NCI-H1105 treated with DMSO at 0.1 percent for 48 hours (cell line): ENCODE measurements around the gene UGCG.
A peak's percentile ranks its signal among the peaks of the same experiment; 100 is the strongest.
"Not testable (repeated sequence)": the region's sequence is repeated elsewhere in the genome, so short reads cannot be mapped to it uniquely, and the experiment has no call there.

ENCODE experiments used
- DNase-seq: peaks from one replicate; lab custom pipeline; 2025; lab: John Stamatoyannopoulos, UW

Gene UGCG

DNA sequence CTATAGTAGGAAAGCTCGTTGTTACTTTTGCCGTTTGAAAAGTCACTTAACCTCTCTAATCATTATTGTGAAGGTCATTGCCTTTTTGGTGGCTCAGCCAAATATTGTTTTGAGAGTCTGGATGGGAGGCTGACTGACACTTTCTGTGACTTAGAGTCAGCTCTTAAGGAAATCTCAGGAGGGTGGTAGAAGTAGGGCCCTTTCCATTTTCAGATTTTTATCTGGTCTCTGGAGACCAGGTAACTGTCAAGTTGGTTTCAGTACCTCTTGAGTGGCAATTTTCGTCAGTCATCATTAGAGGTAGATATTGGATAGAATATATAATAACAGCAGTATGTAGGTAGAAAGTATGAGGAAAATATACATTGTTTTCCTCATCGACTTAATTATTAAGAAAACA, 23.3 kb downstream of the UGCG start:
- DNase-seq, result no peak

DNA sequence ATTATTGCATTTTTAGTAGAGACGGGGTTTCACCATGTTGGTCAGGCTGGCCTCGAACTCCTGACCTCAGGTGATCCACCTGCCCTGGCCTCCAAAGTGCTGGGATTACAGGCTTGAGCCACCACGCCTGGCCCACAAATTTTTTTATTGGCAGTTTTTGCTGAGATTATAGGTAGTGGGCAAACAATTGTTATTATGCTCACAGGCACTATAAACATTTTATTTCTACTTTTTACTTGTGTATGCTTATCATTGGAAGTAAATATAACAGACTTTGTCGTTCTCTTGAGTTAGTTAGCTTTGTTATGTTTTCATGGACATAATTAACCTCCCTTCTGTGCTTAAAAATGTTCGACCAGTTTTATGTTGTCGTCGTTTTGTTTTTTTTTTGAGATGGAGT, 23.9 kb downstream of the UGCG start:
- DNase-seq, result no peak

DNA sequence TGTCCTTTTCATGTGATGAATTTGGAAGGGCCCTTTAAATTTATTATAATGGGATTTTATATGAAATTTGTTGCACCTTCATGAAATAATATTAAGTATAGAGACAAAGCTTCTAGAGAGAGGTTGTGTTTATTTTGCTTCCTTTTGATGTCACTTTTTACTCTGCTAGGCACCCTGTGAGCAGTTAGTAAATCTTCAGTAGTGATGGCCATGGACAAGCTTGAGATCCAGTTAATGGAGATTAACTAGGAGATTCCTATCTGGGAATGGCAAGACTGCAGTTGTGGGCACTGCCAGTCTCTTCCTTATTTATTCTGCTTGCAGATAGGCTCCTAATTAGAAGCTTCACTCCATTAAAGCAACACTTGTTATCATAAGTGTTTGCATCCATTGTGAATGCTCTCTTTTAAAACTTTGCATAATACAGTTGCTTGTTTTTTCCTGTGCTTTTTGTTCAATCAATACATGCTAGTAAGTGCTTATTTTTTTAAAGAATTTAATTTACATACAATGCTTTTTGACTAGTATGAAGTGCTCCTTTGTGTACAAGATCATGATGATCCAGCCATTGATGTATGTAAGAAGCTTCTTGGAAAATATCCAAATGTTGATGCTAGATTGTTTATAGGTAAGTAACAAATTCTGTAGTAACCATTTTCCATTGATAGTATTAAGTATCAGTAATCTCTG, 25.9 kb downstream of the UGCG start:
- peak; percentile 74 for DNase-seq

DNA sequence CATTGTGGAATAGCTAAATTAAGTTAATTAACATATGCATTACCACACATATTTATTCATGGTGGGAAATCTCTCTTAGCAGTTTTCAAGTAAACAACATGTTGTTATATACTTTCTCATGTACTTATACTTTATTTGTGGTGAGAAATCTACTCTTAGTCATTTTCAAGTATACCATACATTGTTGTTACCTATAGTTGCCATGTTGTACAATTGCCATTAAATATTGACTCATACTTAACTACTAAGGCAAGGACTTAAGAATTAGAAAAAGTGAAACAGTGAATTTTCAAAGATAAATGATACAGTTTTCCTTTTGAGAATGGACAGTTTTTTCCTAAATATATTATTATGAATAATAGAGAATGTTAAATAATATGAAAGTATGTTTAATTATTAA, 27.7 kb downstream of the UGCG start:
- DNase-seq, result no peak

DNA sequence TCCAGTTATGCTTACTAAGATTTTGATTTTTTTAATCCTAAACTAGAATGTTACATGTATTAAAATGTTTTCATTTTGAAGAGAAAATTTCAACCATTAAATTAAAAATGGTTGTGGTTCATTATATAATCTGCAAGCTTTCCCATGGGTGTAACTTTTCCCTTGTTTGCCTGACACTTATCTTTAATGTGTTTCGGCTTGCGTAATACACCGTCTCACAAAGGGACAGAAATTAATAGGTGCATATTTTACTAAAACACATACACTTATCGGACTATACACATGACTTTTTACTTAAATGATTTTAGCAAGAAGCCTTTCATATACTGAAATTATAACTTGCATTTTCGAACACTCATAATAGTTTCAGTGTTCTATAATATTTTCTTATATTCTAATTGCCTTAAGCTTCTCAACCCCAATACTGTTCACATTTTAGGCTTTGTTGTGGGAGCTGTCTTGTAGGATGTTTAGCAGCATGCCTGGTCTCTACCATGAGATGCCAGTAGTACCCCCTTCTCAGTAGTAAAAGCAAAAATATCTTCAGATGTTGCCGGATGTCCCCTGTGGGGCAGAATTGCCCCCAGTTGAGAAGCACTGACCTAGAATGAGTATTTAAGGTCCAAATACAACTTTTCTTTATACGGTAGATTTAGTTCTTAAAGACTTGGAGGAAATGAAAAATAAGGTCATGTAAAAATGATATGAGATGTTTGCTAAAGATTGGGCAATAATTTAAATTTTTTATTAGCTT, 28.6 kb downstream of the UGCG start:
- DNase-seq, result no peak

DNA sequence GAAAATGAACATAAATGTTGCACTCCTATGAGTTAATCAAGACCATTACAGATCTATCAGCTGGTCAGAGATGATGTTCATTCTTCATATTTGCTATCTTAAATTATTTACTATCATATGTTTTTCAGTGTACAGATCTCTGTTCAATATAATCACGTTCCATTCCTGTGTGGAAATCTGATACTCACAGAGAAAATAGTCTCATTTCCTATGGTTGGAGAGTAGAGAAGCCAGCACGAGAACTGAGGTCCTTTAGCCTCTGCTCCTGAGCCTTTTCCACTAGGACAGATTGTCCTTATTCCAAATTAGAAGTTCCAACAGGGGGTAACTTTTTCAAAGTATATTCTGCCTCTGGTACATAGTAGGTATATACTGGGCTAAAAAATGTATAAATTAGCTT, 29.2 kb downstream of the UGCG start:
- no peak for DNase-seq

DNA sequence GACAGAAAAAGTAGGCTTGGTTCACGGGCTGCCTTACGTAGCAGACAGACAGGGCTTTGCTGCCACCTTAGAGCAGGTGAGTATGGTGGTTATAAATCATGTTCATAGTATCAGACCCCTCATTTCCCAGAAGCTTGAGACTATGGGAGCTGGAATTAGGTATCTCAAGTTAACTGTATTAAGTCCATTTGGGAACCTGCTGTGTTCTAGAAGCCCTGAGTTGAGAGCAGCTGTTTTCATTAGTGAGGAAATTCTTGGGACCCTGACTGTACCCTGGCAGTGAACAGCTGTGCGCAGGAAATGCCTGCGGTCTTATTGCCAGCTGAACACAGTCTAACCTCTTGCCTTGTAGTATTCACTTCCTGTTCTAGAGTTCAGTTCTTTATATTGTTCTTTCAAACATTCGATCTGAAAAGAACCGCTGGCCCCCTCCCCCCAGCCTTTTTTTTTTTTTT, 29.8 kb downstream of the UGCG start:
- DNase-seq, result no peak

DNA sequence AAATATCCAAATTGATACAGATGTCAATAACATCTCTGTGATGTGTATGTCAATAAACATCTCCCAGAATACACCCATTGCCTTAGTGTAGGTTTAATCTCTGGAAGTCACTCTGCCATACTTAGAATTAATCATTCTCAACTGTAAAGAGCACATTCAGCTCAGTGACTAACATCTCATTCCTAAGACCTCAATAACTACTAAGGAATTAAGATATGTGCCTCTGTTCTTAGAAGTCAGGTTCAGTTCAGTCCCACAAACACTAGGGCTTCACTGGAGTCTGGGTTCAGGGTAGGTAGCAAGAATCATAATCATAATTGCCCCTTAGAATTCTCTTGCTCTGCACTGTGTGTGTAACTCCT, 31.7 kb downstream of the UGCG start:
- no peak for DNase-seq

DNA sequence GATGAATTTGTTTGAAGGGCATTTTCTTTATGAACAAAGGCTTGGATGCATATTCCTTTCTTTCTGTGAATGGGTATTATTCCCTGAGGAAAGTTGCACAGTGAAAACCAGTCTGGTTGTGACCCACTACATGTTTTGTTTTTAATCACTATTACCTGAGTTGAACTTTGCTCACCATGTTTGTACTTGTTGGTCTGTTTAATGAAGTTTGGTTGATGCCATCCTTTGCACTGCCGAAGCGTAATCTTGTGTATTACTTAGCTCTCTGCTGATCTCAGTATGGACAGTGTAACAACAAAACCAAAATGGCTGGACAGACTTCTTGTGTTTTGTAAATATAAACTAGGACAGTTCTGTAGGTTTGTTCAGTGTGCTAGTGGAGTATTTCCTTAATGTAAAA, 38.1 kb downstream of the UGCG start:
- DNase-seq, result no peak

DNA sequence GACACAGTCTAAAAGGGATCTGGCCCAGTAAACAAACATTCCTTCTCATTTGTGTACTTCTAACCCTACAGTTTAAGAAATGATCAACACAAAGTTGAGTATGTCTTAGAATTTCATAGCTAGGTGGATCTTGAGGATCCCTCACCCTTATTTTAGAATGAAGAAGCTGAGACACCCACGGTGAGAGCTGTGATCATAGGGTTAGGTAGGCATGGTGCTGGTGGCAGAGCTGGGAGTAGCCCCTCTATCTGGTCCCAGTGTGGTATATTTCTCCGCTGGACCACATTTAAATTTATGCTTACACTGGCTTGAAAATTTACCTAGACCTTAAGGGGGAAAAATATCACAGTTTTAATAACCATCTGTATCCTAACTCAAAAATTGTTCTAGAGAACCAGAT, 39.8 kb downstream of the UGCG start:
- no peak for DNase-seq

DNA sequence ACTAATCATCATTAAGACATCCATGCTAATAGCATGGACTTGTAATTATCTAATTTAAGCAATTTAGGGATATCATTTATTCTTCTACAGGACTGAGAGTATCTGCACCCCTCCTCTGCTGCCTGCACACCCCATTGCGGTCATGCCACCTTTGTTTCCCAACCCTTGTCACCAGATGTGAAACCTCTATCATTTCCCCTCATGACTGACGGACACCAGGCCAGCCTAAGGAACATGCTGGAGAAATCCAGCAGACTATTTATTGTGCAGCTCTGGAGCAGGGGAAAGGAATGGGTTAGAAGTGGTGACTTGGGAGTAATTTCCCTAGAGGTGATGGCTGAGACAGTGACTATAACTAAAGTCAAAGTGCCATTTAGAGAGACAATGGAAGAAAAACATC, 40.7 kb downstream of the UGCG start:
- no peak for DNase-seq

DNA sequence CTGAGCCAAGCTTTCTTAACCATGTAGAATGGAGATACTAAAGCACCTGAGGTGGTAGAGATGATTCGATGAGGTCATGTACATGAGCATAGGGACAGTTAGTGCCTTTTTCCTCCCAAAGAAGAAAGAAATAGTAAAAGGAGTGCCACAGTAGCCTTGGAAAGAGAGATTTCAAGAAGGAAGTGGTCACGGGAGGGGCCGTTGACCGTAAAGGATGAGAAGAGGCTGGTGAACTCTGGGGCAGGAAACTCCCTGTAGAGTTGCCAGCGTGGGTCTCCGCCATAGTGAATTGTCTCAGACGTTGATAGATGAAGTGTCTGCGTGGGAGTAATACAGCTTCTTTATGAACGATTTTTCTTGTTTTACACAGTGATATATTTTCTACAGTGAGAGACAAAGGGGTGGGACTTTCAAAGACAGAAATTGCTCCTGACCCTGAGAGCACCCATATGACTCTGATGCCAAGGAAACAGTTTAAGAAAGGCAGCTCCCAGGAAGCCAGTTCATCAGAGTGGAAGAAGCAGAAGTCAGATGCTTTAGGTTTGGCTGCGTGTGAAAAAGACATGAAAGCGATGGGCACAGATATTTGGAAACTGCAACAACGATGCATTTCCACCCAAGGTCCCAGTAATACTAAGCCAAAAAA, 41.3 kb downstream of the UGCG start:
- no peak for DNase-seq

DNA sequence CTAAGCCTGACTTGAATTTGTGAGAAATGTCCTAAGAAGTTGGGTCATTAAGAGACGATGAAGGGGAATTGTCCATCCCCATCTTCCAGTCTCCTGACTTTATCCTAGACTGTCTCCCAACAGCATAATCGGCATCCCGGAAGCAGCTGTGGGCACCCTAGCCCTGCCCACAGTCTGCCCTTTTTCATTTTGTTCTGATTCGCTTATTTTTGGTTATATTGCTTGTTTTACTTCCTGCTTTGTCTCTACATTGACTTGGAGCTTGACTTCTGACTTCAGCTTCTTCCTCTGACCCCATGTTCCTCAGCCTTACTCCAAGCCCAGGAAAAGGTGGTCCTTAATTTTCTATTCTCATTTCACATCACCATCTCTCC, 41.8 kb downstream of the UGCG start:
- no peak for DNase-seq

DNA sequence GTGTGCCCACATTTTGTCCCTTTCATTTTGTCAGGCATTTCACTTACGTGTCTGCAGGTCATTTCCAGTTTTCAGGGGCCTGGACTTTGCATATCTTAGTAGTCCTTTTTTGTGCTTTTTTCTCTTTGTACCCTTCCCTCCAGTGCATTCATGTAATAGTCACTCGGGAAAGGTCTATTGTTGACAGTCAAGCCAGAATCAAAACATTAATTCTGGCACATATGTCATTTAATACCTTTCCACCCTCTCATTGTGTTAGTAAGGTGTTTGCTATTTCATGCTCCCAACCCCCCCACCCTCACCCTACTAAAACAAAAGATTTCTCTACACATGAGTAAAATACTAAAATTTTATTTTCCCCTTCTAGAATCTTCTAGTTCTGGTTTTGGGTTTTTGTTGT, 42.7 kb downstream of the UGCG start:
- no peak for DNase-seq

DNA sequence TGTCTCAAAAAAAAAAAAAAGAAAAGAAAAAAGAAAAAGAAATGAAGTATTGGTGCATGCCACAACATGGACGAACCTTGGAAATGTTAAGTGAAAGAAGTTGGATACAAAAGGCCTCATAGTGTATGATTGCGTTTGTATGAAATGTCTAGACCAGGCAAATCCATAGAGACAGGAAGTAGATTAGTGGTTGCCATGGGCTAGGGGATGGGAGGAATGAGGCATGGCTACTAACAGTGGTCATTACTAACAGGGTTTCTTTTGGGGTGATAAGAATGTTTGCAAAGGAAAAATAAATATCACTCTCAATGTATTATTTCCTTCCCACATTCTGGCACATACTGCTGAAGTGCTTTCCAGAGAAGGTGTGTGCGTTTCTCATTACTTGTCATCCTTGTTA, 44.1 kb downstream of the UGCG start:
- no peak for DNase-seq

DNA sequence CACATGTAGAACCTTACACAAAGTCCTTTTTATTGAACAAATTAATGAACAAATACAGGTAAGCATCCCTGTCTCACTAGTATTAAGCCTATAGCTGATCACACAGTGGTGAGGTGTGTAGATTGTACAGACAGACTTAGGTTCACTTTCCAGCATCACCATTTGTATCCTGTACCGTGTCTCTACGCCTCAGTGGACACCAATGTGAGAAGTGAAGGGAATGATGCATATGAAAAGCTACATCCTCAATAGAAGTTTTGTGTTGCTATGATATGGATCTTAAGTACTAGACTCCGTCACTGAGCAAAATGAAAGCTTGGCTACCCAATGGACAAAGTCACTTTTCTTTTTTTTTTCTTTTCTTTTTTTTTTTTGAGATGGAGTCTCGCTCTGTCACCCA, 46.6 kb downstream of the UGCG start:
- DNase-seq, result no peak

DNA sequence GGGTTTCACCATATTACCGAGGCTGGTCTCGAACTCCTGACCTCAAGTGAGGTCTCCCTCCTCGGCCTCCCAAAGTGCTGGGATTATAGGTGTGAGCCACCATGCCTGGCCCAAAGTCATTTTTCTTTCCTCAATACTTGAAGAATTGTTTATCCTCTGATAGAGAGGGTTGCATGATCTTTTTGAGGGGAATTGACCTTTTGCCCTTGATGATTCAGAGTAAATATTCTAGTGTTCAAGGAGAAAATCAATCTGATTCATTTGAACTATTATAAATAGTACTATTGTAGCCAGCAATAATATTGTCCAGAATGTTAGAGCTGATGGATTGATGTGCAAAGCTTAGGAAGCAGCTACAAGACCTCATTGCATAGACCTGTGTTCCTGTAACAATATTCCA, 47.1 kb downstream of the UGCG start:
- no peak for DNase-seq

DNA sequence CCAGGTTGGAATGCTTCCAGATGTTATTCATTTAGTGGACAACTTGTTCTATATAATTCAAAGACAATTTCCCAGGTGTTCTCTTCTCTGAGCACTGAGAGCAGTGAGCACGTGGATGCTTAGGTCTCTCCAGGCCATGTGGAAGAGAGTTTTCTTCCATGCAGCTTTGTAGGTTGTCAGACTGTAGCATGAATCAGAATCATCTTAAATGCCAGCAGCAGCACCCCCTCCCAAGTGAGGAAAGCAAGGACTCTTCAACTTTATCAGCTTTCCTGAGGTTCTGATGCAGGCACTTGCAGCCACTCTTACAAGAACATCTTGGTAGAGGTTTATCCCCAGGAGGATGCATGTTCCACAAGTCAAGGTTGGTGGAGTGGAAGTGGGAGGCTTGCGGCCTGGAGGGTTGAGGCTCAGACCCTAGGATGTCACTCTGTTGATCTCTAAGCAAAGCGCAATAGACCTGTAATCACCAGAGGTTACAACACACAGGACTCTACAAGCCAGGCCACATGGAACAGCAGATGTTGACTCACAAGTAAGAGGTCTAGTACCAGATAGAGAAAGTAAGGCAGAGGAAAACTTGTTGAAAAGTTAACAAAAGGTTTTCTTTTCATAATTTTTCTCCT, 47.7 kb downstream of the UGCG start:
- no peak for DNase-seq

DNA sequence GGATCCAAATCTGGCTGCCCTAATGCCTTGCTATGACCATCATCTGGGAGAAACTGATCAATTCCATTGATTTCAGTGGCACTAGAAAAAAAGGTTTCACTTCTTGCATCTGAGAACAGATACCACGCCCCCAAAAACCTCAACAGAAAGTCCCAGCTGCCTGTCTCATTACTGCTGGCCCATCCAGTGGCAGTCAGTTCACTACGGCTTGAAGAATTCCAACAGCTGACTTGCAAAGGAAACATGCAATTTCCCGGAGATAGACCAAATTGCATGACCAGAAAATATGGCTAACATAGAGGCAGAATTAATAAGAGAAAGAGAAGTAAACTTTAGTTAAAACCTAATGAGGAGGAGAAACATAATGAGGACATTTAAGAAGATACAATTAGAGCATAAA, 48.6 kb downstream of the UGCG start:
- DNase-seq, result no peak

DNA sequence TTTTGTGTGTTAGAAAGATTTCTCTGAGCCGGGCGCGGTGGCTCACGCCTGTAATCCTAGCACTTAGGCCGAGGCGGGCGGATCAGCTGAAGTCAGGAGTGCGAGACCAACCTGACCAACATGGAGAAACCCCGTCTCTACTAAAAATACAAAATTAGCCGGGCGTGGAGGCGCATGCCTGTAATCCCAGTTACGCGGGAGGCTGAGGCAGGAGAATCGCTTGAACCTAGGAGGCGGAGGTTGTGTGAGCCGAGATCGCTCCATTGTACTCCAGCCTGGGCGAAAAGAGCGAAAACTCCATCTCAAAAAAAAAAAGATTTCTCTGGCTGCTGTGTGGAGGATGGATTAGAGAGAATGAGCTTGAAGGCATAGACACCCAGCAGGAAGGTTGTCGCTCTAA, 51.5 kb downstream of the UGCG start:
- DNase-seq, result not testable (repeated sequence)

DNA sequence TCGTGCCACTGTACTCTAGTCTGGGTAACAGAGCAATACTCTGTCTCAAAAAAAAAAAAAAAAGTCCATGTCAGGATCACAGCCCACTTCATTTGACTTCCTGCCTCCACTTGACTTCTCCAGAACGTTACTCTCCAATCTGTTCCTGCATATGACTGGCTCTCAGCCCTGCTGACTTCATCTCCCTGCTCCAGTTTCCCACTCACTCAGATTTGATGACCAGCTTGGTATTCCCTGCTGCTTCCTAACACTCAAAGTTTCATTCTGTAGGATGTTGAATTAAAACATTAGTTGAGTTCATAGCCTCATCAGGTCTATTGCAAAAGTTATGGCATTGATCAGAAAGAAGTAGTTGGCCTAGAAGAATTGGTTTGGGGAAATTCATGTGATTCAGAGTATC, 52.3 kb downstream of the UGCG start:
- DNase-seq, result no peak

DNA sequence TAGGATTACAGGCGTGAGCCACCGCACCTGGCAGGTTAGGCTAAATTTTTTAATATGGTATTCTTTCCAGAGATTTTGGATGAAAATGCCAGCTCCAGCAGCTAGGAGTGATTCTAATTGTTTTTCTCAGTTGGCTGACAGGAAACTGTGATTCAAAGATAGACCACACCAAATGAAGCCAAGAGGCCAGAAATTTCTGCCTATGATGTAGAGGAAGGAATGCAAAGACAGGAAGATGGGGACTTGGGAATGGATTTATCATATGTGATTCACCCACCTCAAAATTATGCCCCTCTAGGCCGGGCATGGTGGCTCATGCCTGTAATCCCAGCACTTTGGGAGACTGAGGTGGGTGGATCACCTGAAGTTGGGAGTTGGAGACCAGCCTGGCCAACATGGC, 53.3 kb downstream of the UGCG start:
- DNase-seq, result no peak

DNA sequence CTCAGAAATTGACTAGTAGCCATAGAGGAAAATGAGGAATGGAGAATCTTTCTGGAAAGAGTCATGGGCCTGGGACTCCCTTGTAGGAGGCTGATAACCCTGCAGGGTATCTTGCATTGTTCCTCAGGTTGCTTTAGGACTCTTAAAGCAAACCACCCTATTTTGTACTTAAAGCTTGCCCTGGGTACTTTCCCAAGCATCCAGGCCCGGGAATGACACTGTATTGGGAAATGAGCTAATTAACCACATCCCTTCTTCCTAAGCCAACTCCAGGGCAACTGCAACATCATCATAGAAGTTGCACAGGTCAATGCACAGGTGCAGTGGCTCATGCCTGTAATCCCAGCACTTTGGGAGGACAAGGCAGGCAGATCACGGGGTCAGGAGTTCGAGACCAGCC, 55.9 kb downstream of the UGCG start:
- DNase-seq, result no peak
